RCC 7860 (cell line): ENCODE data around the gene TAOK1.

Source experiments
- DNase-seq: peaks from one replicate; pipeline ENCODE4 v3.0.0-alpha.2; 2015; ENCODE audit warnings: low spot score
- FAIRE-seq: peaks from 2 replicates; lab custom pipeline; 2012; peaks lifted over from hg19 to GRCh38; lab: Jason Lieb, UNC

Gene TAOK1

GRCh38 chr17:29567554-29568330, 177.6 kb downstream of the TAOK1 start:
- DNase-seq (no peak), FAIRE-seq (no peak)

DNA sequence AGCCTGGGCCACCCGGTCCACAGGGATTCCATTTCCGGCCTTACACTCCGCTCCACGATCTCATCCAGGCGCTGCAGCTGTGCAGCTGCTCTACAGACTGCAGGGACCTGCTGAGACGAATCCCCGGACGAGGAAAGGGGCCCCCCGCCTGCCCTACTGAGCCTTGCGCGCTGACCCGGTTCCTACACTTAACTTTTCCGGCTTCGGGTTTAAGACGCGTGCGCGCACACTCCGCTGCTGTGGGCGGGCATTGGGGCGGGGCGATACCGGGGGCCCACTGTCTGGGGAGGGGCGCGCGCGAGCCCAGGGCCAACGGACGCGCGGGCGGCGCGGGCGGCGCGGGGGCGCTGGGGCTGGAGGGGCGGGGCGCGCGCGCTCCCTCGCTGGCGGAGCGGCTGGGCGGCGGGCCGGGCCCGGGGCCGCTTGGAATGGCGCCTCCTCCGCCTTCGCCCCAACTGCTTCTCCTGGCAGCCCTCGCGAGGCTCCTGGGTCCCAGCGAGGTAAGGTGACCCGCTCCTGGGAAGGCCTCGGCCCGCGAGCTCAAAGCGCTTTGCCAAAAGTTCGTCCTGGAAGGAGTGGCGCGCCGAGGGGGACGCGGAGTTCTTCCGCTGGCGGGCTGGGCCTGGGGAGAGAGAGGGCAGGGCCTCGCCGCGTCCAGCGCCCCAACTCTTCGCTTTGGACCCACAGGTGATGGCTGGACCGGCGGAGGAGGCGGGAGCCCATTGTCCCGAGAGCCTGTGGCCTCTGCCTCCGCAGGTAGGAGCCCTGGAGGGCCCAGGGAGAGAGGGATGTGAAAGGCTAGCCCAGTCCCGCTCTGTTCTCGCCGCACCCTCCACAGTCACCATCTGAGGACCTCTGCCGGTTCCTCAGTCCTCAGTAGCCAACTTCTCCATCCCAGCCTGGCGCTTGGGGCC, 178.4 kb downstream of the TAOK1 start, which contains the start of gene TP53I13:
Gene TP53I13, plus strand, starts transcription at position 371 of the 914 bp plus-strand sequence. Its CDS starts 58 bp downstream, at position 429.
- DNase-seq (peak; percentile 61), FAIRE-seq (no peak)

DNA sequence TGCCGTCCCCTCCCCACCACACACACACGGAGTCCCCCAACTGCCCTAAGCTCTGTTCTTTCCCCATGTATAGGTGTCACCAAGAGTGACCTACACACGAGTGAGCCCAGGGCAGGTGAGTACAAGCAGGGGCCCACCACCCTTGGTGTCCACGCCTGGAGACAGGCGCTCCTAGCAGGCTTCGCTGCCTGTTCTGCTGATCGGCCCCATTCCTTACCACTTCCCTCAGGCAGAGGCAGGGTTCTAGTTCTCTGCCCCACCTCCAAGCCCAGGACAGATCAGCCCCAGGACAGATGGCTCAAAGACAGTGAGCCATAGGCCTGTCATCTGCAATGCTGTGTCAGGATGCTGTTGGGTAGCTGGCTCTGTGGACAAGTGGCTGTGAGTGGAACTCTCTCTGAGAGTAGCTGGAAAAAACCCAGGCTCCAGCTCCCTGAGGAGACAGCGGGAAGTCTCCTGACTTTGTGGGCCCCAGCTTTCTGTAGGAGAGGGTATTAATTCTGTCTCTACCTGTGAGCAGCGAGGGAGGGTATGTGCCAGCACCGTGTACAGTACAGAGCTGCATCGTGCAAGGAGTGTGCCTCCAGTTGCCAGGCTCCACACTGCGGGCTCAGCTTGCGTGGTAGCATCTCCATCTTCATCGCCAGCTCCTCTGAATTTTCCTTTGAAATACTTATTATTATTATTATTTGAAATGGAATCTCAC, 179.2 kb downstream of the TAOK1 start:
- no peak for DNase-seq
- no peak for FAIRE-seq

DNA sequence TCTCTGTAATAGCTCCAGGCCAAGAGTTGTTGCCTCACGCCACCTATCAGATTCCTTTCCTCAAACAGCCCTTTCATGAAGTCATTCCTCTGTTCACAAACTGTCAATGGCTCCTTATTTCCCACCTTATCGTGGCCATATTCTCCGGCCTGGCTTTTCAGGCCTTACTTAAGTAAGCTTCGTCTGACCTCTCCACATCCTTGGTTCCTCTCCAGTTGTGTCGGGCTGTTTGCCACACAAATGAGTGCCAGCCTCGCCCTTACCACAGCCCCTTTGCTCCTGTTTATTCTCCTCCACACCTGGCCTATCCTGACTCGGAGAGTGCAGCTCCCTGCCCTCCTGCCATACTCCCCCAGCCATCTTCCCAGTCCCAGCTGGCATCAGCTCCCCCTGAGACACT, 180.4 kb downstream of the TAOK1 start:
- DNase-seq, result no peak

DNA sequence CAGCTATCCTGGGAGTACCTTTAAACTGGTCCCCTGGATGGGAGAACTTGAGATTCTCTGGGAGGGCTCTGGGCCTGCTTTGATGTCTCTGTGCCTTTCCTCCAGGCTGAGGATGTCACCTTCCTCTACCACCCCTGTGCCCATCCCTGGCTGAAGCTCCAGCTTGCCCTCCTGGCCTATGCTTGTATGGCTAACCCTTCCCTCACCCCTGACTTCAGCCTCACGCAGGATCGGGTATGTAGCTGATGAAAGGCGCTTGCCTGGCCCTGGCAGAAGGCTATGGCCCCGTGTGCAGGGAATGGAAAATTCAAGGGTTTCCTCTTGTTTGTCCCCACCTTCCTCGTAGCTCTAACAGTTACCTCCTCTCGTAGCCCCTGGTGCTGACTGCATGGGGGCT, 181.3 kb downstream of the TAOK1 start:
- no peak for FAIRE-seq
- no peak for DNase-seq

More for the DNA sequence above, 180.4 kb downstream of the TAOK1 start:
- FAIRE-seq, result no peak

DNA sequence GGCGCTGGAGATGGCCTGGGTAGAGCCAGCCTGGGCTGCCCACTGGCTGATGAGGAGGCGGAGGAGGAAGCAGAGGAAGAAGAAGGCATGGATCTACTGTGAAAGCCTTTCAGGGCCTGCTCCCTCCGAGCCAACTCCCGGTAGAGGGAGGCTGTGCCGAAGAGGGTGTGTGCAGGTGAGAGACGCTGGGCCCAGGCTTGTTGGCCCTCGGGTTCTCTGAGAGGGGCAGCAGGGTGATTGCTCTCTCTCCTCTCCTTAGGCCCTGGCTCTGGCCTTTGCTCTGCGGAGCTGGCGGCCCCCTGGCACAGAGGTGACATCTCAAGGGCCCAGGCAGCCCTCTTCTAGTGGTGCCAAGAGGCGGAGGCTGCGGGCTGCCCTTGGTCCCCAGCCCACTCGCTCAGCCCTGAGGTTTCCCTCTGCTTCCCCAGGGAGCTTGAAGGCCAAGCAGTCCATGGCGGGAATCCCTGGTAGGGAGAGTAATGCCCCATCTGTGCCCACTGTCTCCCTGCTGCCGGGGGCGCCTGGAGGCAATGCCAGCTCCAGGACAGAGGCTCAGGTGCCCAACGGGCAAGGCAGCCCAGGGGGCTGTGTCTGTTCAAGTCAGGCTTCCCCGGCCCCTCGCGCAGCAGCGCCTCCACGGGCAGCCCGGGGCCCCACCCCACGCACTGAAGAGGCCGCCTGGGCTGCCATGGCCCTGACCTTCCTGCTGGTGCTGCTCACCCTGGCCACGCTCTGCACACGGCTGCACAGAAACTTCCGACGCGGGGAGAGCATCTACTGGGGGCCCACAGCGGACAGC, 181.9 kb downstream of the TAOK1 start:
- no peak for FAIRE-seq
- DNase-seq, result no peak

DNA sequence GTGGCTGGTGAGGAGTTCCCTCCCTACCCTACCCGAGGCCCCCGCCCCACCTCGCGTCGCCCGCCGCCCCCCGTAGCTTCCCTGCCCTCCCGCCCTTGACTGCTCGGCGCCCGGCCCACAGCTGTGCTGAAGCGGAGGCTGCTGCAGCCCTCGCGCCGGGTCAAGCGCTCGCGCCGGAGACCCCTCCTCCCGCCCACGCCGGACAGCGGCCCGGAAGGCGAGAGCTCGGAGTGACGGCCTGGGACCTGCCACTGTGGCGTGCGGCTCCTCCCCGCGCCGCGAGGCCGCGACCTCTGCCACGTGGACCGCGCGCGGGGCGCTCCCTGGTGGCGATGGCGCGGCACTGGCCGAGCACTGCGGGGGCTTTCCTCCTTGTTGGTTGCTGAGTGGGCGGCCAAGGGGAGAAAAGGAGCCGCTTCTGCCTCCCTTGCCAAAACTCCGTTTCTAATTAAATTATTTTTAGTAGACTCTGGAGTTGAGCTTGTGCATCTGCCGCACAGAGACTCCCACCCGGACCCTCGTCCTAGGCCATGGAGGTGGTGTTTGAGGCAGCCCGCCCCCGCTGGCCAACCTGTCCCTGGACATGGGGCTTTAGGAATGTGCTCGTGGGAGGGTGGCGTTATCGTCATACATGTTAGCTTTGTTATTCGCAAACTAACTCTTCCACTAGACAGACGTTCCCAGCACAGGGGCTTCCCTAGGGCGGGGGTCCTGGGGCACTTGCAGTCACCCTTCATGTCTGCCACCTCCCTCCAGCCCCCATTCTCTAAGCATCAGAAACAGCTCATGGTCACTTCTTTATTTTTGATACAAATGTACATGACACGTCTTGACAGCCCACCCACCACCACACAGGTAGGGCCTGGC, 182.8 kb downstream of the TAOK1 start:
- FAIRE-seq (no peak), DNase-seq (no peak)

- FAIRE-seq, result no peak
These were observed 183.4 kb downstream of the TAOK1 start for GRCh38 chr17:29573558-29573869.

GRCh38 chr17:29573871-29574731, 183.9 kb downstream of the TAOK1 start:
- DNase-seq (no peak), FAIRE-seq (no peak)

More at GRCh38 chr17:29573558-29573869, 183.4 kb downstream of the TAOK1 start:
- no peak for DNase-seq

DNA sequence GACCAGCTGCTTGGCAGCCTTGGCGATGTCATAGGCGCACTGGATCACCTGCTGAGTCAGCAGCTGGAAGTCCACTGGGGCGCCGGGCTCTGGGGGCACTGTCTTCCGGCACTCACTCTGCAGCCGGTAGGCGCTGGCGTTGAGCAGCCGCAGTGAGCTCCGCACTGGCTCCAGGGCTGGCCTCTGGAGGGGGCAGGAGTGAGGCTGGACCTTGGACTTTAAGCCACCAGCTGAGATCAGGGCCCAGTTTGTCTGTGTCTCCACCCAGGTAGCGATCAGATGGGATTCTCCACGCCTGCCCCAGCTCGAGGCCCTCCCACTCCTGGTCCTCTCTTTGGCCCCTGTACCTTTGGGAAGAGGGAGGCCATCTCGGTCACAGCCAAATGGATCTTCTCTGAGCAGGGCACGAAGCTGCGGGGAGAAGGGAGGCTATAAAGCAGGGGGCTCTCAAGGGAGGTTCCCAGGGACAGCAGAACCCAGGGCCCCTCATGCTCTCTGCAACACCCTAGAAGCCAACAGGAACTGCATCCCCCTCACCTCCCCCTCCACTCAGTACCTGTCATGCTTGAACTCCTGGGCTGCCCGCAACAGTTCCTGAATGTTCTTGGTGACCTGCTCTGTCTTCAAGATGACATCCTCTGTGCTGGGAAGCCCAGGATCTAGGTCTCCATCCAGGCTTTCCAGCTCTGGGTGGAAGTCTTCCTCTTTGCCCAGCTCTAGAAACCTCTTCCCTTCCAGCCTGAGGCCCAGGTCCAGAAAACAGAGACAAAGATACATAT, 184.8 kb downstream of the TAOK1 start:
- no peak for FAIRE-seq
- DNase-seq, result no peak

- no peak for DNase-seq
- no peak for FAIRE-seq
These were observed 185.5 kb downstream of the TAOK1 start for GRCh38 chr17:29575511-29576213.

DNA sequence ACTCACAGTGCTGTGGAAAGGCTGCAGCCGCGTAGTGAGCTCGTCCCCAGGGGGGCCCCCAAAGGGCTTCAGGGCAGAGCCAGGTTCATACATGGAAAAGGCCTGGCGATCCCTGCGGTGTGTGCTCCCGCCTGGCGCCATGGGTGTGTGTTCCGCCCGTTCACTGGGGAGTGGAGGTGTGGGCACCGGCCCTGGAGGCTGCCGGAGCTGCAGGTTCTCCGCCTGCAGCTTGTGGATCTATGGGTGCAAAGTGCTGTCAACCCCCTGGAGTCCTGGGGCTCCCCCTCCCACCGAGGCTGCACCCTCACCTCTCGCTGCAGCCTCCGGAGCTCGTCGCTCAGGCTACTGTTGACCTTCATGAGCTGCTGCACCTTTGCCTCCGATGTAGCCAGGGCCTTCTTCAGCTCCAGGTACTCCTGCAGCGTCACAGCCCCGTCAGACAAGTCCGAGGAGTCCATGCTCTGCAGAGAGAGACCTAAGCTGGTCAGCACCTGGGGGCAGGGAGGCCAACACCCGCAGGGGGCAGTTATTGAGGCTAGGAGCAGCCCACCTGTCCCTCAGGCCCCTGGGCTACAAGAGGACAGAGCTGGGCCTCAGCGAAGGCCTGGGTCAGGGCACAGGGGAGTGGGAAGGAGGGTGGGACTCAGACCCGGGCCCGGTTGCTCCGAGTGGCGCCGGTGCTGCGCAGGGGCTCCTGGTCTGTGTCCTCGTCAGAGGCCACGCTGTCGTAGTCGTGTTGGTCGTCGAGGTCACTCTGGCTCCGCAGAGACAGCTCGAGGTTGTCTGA, 186.2 kb downstream of the TAOK1 start:
- DNase-seq (no peak), FAIRE-seq (no peak)

DNA sequence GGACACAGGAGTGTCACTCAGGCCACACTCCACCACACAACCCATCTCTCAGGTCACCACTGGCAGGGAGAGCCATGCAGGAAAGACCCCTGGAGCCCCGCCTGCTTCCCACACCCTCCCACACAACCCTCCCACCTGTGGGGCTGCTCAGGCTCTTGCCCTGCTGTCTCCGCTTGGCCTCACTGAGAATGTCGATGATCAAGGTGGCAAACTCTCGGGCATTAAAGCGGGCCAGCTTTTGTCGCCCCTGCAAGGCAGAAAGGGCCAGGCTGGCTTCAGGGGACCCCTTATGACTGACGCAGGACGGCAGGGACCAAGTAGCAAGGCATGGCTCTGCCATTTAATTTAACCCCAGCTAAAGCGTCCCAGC, 186.8 kb downstream of the TAOK1 start:
- FAIRE-seq (no peak), DNase-seq (no peak)

- no peak for DNase-seq
- FAIRE-seq, result no peak
These were observed 187.4 kb downstream of the TAOK1 start for GRCh38 chr17:29577385-29578211.

DNA sequence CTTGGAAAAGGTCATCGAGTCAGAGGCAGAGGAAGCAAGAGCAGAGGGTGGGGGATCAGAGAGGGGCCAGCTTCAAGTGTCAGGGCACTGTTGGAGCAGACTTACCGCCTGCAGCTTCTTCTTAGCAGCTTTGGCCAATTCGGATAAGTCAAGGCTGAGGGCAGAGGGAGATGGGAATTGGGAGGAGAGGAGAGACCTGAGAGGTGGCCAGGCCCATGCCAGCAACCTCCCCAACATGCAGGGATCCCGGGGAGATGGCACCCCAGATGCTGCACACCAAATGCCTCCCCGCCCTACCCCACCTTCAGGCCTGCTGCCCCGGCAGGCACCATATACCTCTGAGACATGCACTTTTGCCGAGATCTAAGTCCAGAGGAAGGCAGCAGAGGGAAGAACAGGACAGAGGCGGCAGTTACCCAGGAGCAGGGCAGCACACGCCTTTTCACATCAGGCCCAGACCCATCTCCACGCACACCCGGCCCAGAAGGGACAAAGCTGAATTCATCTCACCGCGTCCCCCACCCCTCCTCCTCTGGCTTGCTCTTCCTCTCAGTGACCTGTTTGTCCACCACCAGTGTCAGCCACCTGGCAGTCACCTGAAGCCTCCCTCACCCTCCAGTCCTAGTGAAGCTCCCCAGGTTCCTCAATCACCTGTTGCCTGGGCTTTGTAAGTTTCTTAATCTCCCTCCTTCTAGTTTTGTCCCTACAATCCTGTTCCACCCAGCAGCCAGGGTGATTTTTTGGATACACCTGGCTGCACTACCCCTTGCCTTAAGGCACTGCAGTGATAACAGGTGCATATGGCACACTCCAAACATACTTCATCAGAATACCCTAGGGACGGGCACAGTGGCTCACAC, 188.7 kb downstream of the TAOK1 start:
- FAIRE-seq (no peak), DNase-seq (no peak)
